Mesothelial cell of epicardium (in vitro differentiated cells): ENCODE data around the gene SLC16A10. TPM values are rescaled to one million over a fixed set of nuclear protein-coding genes. Genes with fewer than 3 reads are reported as not detected.

Experiments
- DNase-seq, 2 experiments: peaks; one replicate each; pipeline ENCODE4 v3.0.0; 2021; ENCODE audit warnings: low spot score in 2 of 2; ENCODE audit not compliant: unreplicated experiment in 2 of 2
- H3K27ac Mint-ChIP-seq: 2 replicates; pipeline ENCODE4 v1.8.0; 2021; ENCODE audit warnings: mixed read lengths
- H3K27me3 Mint-ChIP-seq: 2 replicates; pipeline ENCODE4 v1.8.0; 2021; ENCODE audit warnings: low read depth, mixed read lengths
- H3K36me3 Mint-ChIP-seq: 2 replicates; pipeline ENCODE4 v1.8.0; 2021; ENCODE audit warnings: mixed read lengths
- H3K4me1 Mint-ChIP-seq: 2 replicates; pipeline ENCODE4 v1.8.0; 2021; ENCODE audit warnings: mixed read lengths
- H3K4me3 Mint-ChIP-seq: 2 replicates; pipeline ENCODE4 v1.8.0; 2021; ENCODE audit warnings: mild to moderate bottlenecking, moderate library complexity, mixed read lengths
- H3K9me3 Mint-ChIP-seq: 2 replicates; pipeline ENCODE4 v1.8.0; 2021; ENCODE audit warnings: mixed read lengths
- CTCF ChIP-seq: fragments of 200-600 bp; sonication (generic); IDR thresholded peaks from one replicate; pipeline ENCODE4 v1.5.0; 2021; ENCODE audit warnings: antibody characterized with exemption; ENCODE audit not compliant: unreplicated experiment
- total RNA-seq: library from RNA; stranded (reverse); gene quantifications from 3 replicates; pipeline ENCODE4 v1.2.1, GENCODE V29; 2021

Gene SLC16A10
- total RNA-seq, 1 donor from 2014 or later: 18.0 TPM

- DNase-seq: no peak
- H3K27ac Mint-ChIP-seq: no peak overlapping the region
- TF ChIP-seq CTCF: no peak
- H3K27me3 Mint-ChIP-seq: no peaks in the 10 kb centered on the region
- no peak overlapping the region for H3K4me3 Mint-ChIP-seq
- H3K36me3 Mint-ChIP-seq: no peaks in the 10 kb centered on the region
- no peaks in the 10 kb centered on the region for H3K9me3 Mint-ChIP-seq
- H3K4me1 Mint-ChIP-seq: no peaks in the 10 kb centered on the region
These were observed 155.1 kb downstream of the SLC16A10 start for GRCh38 chr6:111242452-111242851.

- no peak for DNase-seq
- no peaks in the 10 kb centered on the region for H3K9me3 Mint-ChIP-seq
- no peaks in the 10 kb centered on the region for H3K4me1 Mint-ChIP-seq
- no peak overlapping the region for H3K27ac Mint-ChIP-seq
- H3K27me3 Mint-ChIP-seq: no peaks in the 10 kb centered on the region
- TF ChIP-seq CTCF: no peak
- H3K36me3 Mint-ChIP-seq: no peaks in the 10 kb centered on the region
- H3K4me3 Mint-ChIP-seq: no peak overlapping the region
These were observed 155.8 kb downstream of the SLC16A10 start for GRCh38 chr6:111243095-111243494.

DNA sequence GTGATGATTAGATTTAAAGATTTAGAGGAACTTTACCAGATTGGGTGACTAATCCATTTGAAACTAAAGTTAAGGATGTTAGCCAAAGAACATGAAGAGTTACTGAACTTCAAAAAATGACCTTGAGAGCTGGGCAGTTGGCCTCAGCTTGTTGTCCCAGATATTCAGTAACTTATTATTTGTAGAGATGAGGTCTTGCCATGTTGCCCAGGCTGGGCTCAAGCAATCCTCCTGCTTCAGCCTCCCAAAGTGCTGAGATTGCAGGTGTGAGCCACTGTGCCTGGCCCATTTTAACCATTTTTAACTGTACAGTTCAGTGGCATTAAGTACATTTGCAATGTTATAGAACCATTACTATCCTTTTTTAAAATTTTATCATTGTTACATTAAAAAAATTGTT, 161.5 kb downstream of the SLC16A10 start:
- no peak for DNase-seq
- no peaks in the 10 kb centered on the region for H3K36me3 Mint-ChIP-seq
- no peaks in the 10 kb centered on the region for H3K4me1 Mint-ChIP-seq
- TF ChIP-seq CTCF: no peak
- H3K9me3 Mint-ChIP-seq: no peaks in the 10 kb centered on the region
- no peak overlapping the region for H3K27ac Mint-ChIP-seq
- H3K4me3 Mint-ChIP-seq: no peak overlapping the region
- H3K27me3 Mint-ChIP-seq: peaks cover 6% of the 10 kb centered on the region

- Mint-ChIP-seq H3K36me3 (no peaks in the 10 kb centered on the region), H3K4me1 (peaks cover 1% of the 10 kb centered on the region), H3K27me3 (peaks cover 23% of the 10 kb centered on the region), H3K27ac (no peak overlapping the region), H3K9me3 (no peaks in the 10 kb centered on the region), H3K4me3 (no peak overlapping the region)
- no peak for TF ChIP-seq CTCF
- DNase-seq: no peak
These were observed 163.6 kb downstream of the SLC16A10 start for GRCh38 chr6:111250791-111251354.

DNA sequence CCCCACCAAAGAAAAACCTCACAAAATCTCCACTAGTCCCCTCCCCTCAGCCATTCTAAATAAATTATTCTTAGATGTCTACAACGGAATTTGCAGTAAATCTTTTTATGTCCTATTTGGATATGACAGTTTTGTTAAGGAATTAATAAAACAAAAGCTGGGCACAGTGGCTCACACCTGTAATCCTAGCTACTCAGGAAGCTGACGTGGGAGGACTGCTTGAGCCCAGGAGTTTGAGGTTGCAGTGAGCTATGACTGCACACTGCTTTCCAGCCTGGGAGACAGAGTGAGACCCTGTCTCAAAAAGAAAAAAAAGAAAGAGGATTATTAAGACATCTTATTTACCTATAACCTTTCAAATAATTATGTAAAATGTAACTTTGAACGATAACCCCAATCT, 165.4 kb downstream of the SLC16A10 start:
- no peak for TF ChIP-seq CTCF
- H3K27ac Mint-ChIP-seq: no peak overlapping the region
- no peaks in the 10 kb centered on the region for H3K36me3 Mint-ChIP-seq
- DNase-seq: no peak
- H3K27me3 Mint-ChIP-seq: peaks cover 27% of the 10 kb centered on the region
- H3K4me1 Mint-ChIP-seq: peaks cover 1% of the 10 kb centered on the region
- no peaks in the 10 kb centered on the region for H3K9me3 Mint-ChIP-seq
- H3K4me3 Mint-ChIP-seq: no peak overlapping the region
